ENCODE data around the gene ZNF253. TPM values are rescaled to one million over a fixed set of nuclear protein-coding genes. Genes with fewer than 3 reads are reported as not detected.

The ZNF253 gene
- total RNA-seq, 1 experiment from 2014 or later = 25.3 TPM

DNA sequence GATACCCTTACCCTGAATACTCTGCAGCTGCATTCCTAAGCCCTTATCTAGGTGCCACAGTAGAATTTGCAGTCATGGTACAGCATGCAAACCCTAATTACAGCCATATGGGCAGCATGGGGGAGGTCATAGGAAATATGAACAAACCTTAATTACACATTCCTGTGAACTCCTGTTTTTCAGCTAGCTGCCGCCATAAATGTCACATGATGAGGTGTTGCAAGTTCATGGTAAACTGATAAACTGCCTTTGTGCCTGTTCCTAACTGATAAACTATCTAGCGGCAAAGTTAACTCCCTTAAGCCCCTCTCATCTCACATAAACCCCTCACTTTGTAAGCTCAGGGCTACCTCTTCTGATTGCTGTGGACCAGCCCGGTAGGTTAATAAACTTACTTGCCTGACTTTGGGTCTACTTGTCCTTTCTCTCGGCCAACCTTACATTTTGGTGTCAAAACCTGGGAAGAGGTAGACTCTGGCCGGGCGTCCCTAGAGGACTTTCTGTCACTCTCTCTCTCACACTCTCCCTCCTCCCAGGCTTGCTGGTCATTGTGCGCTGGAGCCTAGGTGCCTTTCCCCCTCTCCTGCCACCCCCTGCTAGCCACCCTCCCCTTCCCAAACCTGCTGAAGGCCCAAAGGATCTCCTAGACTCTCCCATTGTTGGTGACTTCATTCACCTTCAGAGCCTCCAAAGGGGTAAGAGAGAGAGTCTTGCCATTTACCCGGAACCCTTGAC is 78.3 kb downstream of the ZNF253 start:
- Histone ChIP-seq H3K27ac (ENCODE audit: low read length) (no peak overlapping the region), H3K79me2 (ENCODE audit: low read length) (no peaks in the 10 kb centered on the region), H4K20me1 (ENCODE audit: insufficient read depth, low read depth, low read length) (no peaks in the 10 kb centered on the region), H3K4me2 (ENCODE audit: low read depth, low read length, poor library complexity, severe bottlenecking) (no peak overlapping the region), H3K9me3 (ENCODE audit: low read length) (no peaks in the 10 kb centered on the region), H3K4me1 (ENCODE audit: low read length) (no peaks in the 10 kb centered on the region), H3K9me2 (replicated peaks; ENCODE audit: insufficient read depth, low read length) (no peaks in the 10 kb centered on the region), H3K4me3 (ENCODE audit: low read length) (no peak overlapping the region), H2AFZ (ENCODE audit: low read length) (no peak overlapping the region), H3K9ac (ENCODE audit: low read length) (no peak overlapping the region), H3K36me3 (ENCODE audit: insufficient read depth, low read length) (no peaks in the 10 kb centered on the region), H3K27me3 (ENCODE audit: low read length) (no peaks in the 10 kb centered on the region)
- DNase-seq = no peak

Other genes starting within 250 kb of the ZNF253 start
- gene PBX4, start 247.2 kb upstream of the ZNF253 start, total RNA-seq (2014; rRNA removed; shearing (Covaris generic); ENCODE audit: low replicate concordance) = 0.25 TPM in 1 of 2 replicates, not detected in the other
- 18.9 and 22.0 TPM in 2 replicates for gene LPAR2, start 237.7 kb upstream of the ZNF253 start, total RNA-seq (2014; rRNA removed; shearing (Covaris generic); ENCODE audit: low replicate concordance)
- gene GMIP, start 222.2 kb upstream of the ZNF253 start, total RNA-seq (2014; rRNA removed; shearing (Covaris generic); ENCODE audit: low replicate concordance) = 24.3 and 55.8 TPM in 2 replicates
- 39.6 and 59.1 TPM in 2 replicates for gene ATP13A1, start 202.2 kb upstream of the ZNF253 start, total RNA-seq (2014; rRNA removed; shearing (Covaris generic); ENCODE audit: low replicate concordance)
- 12.4 and 15.0 TPM in 2 replicates for gene ZNF101, start 197.0 kb upstream of the ZNF253 start, total RNA-seq (2014; rRNA removed; shearing (Covaris generic); ENCODE audit: low replicate concordance)
- 9.2 and 12.1 TPM in 2 replicates for gene ZNF14, start 132.8 kb upstream of the ZNF253 start, total RNA-seq (2014; rRNA removed; shearing (Covaris generic); ENCODE audit: low replicate concordance)
- gene ZNF506, start 44.1 kb upstream of the ZNF253 start, total RNA-seq (2014; rRNA removed; shearing (Covaris generic); ENCODE audit: low replicate concordance) = 31.2 and 44.1 TPM in 2 replicates
- 14.3 and 31.4 TPM in 2 replicates for gene ZNF93, start 35.1 kb downstream of the ZNF253 start, total RNA-seq (2014; rRNA removed; shearing (Covaris generic); ENCODE audit: low replicate concordance)
- 5.7 and 20.6 TPM in 2 replicates for gene ZNF682, start 173.6 kb downstream of the ZNF253 start, total RNA-seq (2014; rRNA removed; shearing (Covaris generic); ENCODE audit: low replicate concordance)
- gene ZNF90, start 212.1 kb downstream of the ZNF253 start, total RNA-seq (2014; rRNA removed; shearing (Covaris generic); ENCODE audit: low replicate concordance) = 9.6 and 13.6 TPM in 2 replicates

All from Karpas-422 (cell line).